ENCODE results near the gene BAZ2A.

- TF ChIP-seq EZH2 (IDR thresholded peaks at IDR 0.05; ENCODE audit: borderline replicate concordance, low read length), result no peak
- TF ChIP-seq, protein P1, sequence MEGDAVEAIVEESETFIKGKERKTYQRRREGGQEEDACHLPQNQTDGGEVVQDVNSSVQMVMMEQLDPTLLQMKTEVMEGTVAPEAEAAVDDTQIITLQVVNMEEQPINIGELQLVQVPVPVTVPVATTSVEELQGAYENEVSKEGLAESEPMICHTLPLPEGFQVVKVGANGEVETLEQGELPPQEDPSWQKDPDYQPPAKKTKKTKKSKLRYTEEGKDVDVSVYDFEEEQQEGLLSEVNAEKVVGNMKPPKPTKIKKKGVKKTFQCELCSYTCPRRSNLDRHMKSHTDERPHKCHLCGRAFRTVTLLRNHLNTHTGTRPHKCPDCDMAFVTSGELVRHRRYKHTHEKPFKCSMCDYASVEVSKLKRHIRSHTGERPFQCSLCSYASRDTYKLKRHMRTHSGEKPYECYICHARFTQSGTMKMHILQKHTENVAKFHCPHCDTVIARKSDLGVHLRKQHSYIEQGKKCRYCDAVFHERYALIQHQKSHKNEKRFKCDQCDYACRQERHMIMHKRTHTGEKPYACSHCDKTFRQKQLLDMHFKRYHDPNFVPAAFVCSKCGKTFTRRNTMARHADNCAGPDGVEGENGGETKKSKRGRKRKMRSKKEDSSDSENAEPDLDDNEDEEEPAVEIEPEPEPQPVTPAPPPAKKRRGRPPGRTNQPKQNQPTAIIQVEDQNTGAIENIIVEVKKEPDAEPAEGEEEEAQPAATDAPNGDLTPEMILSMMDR (conservative IDR thresholded peaks at IDR 0.05 in 1 of 2, IDR thresholded peaks at IDR 0.05 in 1 of 2; ENCODE audit: extremely low read depth in 1 of 2, insufficient read depth in 1 of 2, low read depth in 1 of 2, low read length in 2 of 2), result no peak
These were observed 27.6 kb upstream of the BAZ2A start for GRCh38 chr12:56657416-56658379.

Measured in mammary epithelial cell (primary cell).